ENCODE results near the gene SRRT.

Gene SRRT

GRCh38 chr7:100888291-100888987, 13.5 kb downstream of the SRRT start:
- TF ChIP-seq CTCF (conservative IDR thresholded peaks at IDR 0.05; ENCODE audit: low read depth, low read length) = no peak
- Histone ChIP-seq H3K27ac (no peak overlapping the region), H3K79me2 (ENCODE audit: insufficient read depth, low read depth) (no peaks in the 10 kb centered on the region), H3K4me2 (peak overlapping the region; percentile 76; the same call in 1 of the 2 replicates), H3K27me3 (ENCODE audit: insufficient read depth, low read depth) (peaks cover 30% of the 10 kb centered on the region), H3K9ac (no peak overlapping the region), H3K36me3 (ENCODE audit: insufficient read depth) (peaks cover 14% of the 10 kb centered on the region; the same call in 1 of the 2 replicates), H3K4me3 (IDR thresholded peaks at IDR 0.05; ENCODE audit: insufficient read depth, low read depth, low read length) (no peak overlapping the region), H2AFZ (ENCODE audit: low read depth) (no peak overlapping the region), H3K4me1 (ENCODE audit: low read depth, poor library complexity, severe bottlenecking) (no peaks in the 10 kb centered on the region), H4K20me1 (ENCODE audit: insufficient read depth) (no peaks in the 10 kb centered on the region)

GRCh38 chr7:100888988-100889750, 14.3 kb downstream of the SRRT start, which contains the start of gene UFSP1:
UFSP1 (minus strand) TSS chr7:100889715; CDS start chr7:100889271, 444 bp downstream.
- Histone ChIP-seq H3K79me2 (ENCODE audit: insufficient read depth, low read depth) (no peaks in the 10 kb centered on the region), H3K4me1 (ENCODE audit: low read depth, poor library complexity, severe bottlenecking) (no peaks in the 10 kb centered on the region), H3K4me2 (peak within 1 kb of the TSS; percentile 91), H3K27ac (peak within 1 kb of the TSS; percentile 42), H3K36me3 (ENCODE audit: insufficient read depth) (peaks cover 14% of the 10 kb centered on the region; the same call in 1 of the 2 replicates), H3K4me3 (IDR thresholded peaks at IDR 0.05; ENCODE audit: insufficient read depth, low read depth, low read length) (no peak within 1 kb of the TSS), H3K27me3 (ENCODE audit: insufficient read depth, low read depth) (peaks cover 38% of the 10 kb centered on the region), H2AFZ (ENCODE audit: low read depth) (peak within 1 kb of the TSS; percentile 90), H3K9ac (peak within 1 kb of the TSS; percentile 64; the same call in 1 of the 2 replicates), H4K20me1 (ENCODE audit: insufficient read depth) (no peaks in the 10 kb centered on the region)
- TF ChIP-seq CTCF (conservative IDR thresholded peaks at IDR 0.05; ENCODE audit: low read depth, low read length) = no peak

GRCh38 chr7:100890653-100891567, 16.0 kb downstream of the SRRT start:
- peak overlapping the region; percentile 91 for H3K4me2 ChIP-seq
- no peaks in the 10 kb centered on the region for H4K20me1 ChIP-seq (ENCODE audit: insufficient read depth)
- peaks cover 5% of the 10 kb centered on the region; the same call in 1 of the 2 replicates for H3K36me3 ChIP-seq (ENCODE audit: insufficient read depth)
- H3K4me3 ChIP-seq (IDR thresholded peaks at IDR 0.05; ENCODE audit: insufficient read depth, low read depth, low read length) = no peak overlapping the region
- H3K79me2 ChIP-seq (ENCODE audit: insufficient read depth, low read depth) = no peaks in the 10 kb centered on the region
- H3K27ac ChIP-seq = no peak overlapping the region
- no peak overlapping the region for H3K9ac ChIP-seq
- H3K27me3 ChIP-seq (ENCODE audit: insufficient read depth, low read depth) = peaks cover 53% of the 10 kb centered on the region
- H2AFZ ChIP-seq (ENCODE audit: low read depth) = peak overlapping the region; percentile 90; the same call in 1 of the 2 replicates
- peaks cover 4% of the 10 kb centered on the region for H3K4me1 ChIP-seq (ENCODE audit: low read depth, poor library complexity, severe bottlenecking)
- no peak for TF ChIP-seq CTCF (conservative IDR thresholded peaks at IDR 0.05; ENCODE audit: low read depth, low read length)
